HUES6 (cell line): ENCODE measurements around the gene GRB14.
"Not testable (repeated sequence)": the region's sequence is repeated elsewhere in the genome, so short reads cannot be mapped to it uniquely, and the experiment has no call there.

Source experiments
- H3K27ac ChIP-seq: 2 replicates; pipeline ENCODE4 v1.7.0; 2013; ENCODE audit warnings: low read depth, mild to moderate bottlenecking, low read length, inconsistent platforms
- H3K27me3 ChIP-seq: 2 replicates; pipeline ENCODE4 v1.6.1; 2013; ENCODE audit warnings: low read length; ENCODE audit not compliant: control insufficient read depth, insufficient read depth
- H3K36me3 ChIP-seq: 2 replicates; pipeline ENCODE4 v1.6.1; 2013; ENCODE audit warnings: low read length; ENCODE audit not compliant: control insufficient read depth, insufficient read depth
- H3K4me1 ChIP-seq: 2 replicates; pipeline ENCODE4 v1.6.1; 2013; ENCODE audit warnings: low read length; ENCODE audit not compliant: control insufficient read depth, insufficient read depth
- H3K4me3 ChIP-seq: 2 replicates; pipeline ENCODE4 v1.5.1; 2013; ENCODE audit warnings: low read depth, low read length
- H3K9ac ChIP-seq: one replicate; pipeline ENCODE4 v1.6.1; 2013; ENCODE audit warnings: mild to moderate bottlenecking, low read length
- H3K9me3 ChIP-seq: 2 replicates; pipeline ENCODE4 v1.6.1; 2013; ENCODE audit warnings: low read depth, low read length; ENCODE audit not compliant: control insufficient read depth, insufficient read depth

GRB14 gene

GRCh38 chr2:164496881-164497280 is 124.4 kb downstream of the GRB14 start:
- H3K36me3 ChIP-seq: no peaks in the 10 kb centered on the region
- no peak overlapping the region for H3K4me3 ChIP-seq
- H3K27ac ChIP-seq: no peak overlapping the region
- 0 out of 2 replicates have a peak, but pooled peaks cover 5% of the 10 kb centered on the region for H3K4me1 ChIP-seq
- H3K9me3 ChIP-seq: no peaks in the 10 kb centered on the region
- no peaks in the 10 kb centered on the region for H3K27me3 ChIP-seq
- no peak overlapping the region for H3K9ac ChIP-seq

- no peak overlapping the region for H3K27ac ChIP-seq
Measured at GRCh38 chr2:164496421-164496820, 124.9 kb downstream of the GRB14 start.

GRCh38 chr2:164495491-164496223 is 125.6 kb downstream of the GRB14 start:
- no peak overlapping the region for H3K27ac ChIP-seq
- no peak overlapping the region for H3K9ac ChIP-seq
- H3K36me3 ChIP-seq: no peaks in the 10 kb centered on the region
- no peaks in the 10 kb centered on the region for H3K27me3 ChIP-seq
- H3K4me1 ChIP-seq: 0 out of 2 replicates have a peak, but pooled peaks cover 5% of the 10 kb centered on the region
- H3K9me3 ChIP-seq: no peaks in the 10 kb centered on the region
- no peak overlapping the region for H3K4me3 ChIP-seq

More at GRCh38 chr2:164496421-164496820, 124.9 kb downstream of the GRB14 start:
- H3K4me1 ChIP-seq: 0 out of 2 replicates have a peak, but pooled peaks cover 5% of the 10 kb centered on the region
- H3K9me3 ChIP-seq: no peaks in the 10 kb centered on the region
- no peaks in the 10 kb centered on the region for H3K36me3 ChIP-seq
- H3K27me3 ChIP-seq: no peaks in the 10 kb centered on the region
- no peak overlapping the region for H3K9ac ChIP-seq
- H3K4me3 ChIP-seq: no peak overlapping the region

- Histone ChIP-seq H3K9me3 (no peaks in the 10 kb centered on the region), H3K4me1 (no peaks in the 10 kb centered on the region), H3K9ac (no peak overlapping the region), H3K27me3 (no peaks in the 10 kb centered on the region), H3K36me3 (no peaks in the 10 kb centered on the region), H3K27ac (no peak overlapping the region), H3K4me3 (no peak overlapping the region)
Measured at GRCh38 chr2:164485541-164485940, 135.7 kb downstream of the GRB14 start.

GRCh38 chr2:164479460-164479859 is 141.8 kb downstream of the GRB14 start:
- Histone ChIP-seq H3K9me3 (no peaks in the 10 kb centered on the region), H3K27me3 (no peaks in the 10 kb centered on the region), H3K4me3 (no peak overlapping the region), H3K36me3 (no peaks in the 10 kb centered on the region), H3K27ac (no peak overlapping the region), H3K4me1 (no peaks in the 10 kb centered on the region), H3K9ac (no peak overlapping the region)

- no peaks in the 10 kb centered on the region for H3K36me3 ChIP-seq
- H3K9me3 ChIP-seq: no peaks in the 10 kb centered on the region
- no peak overlapping the region for H3K4me3 ChIP-seq
- no peak overlapping the region for H3K9ac ChIP-seq
- H3K4me1 ChIP-seq: no peaks in the 10 kb centered on the region
- H3K27ac ChIP-seq: no peak overlapping the region
- H3K27me3 ChIP-seq: no peaks in the 10 kb centered on the region
Measured at GRCh38 chr2:164478205-164478604, 143.1 kb downstream of the GRB14 start.

GRCh38 chr2:164474873-164475272 is 146.4 kb downstream of the GRB14 start:
- Histone ChIP-seq H3K4me1 (no peaks in the 10 kb centered on the region), H3K36me3 (no peaks in the 10 kb centered on the region), H3K27ac (no peak overlapping the region), H3K9ac (no peak overlapping the region), H3K4me3 (no peak overlapping the region), H3K27me3 (no peaks in the 10 kb centered on the region), H3K9me3 (no peaks in the 10 kb centered on the region)

- no peak overlapping the region for H3K27ac ChIP-seq
- no peaks in the 10 kb centered on the region for H3K36me3 ChIP-seq
- H3K9ac ChIP-seq: no peak overlapping the region
- H3K4me3 ChIP-seq: no peak overlapping the region
- no peaks in the 10 kb centered on the region for H3K27me3 ChIP-seq
- H3K9me3 ChIP-seq: no peaks in the 10 kb centered on the region
- no peaks in the 10 kb centered on the region for H3K4me1 ChIP-seq
Measured at GRCh38 chr2:164473021-164473420, 148.3 kb downstream of the GRB14 start.

- H3K27me3 ChIP-seq, H3K9me3 ChIP-seq, H3K9ac ChIP-seq, H3K36me3 ChIP-seq, H3K27ac ChIP-seq, H3K4me3 ChIP-seq: not testable (repeated sequence)
- H3K4me1 ChIP-seq: peaks cover 12% of the 10 kb centered on the region
Measured at GRCh38 chr2:164465047-164465446, 156.2 kb downstream of the GRB14 start.

- H3K27me3 ChIP-seq: no peaks in the 10 kb centered on the region
- no peaks in the 10 kb centered on the region for H3K36me3 ChIP-seq
- no peaks in the 10 kb centered on the region for H3K9me3 ChIP-seq
- no peak overlapping the region for H3K9ac ChIP-seq
- peaks cover 12% of the 10 kb centered on the region for H3K4me1 ChIP-seq
- no peak overlapping the region for H3K27ac ChIP-seq
- H3K4me3 ChIP-seq: no peak overlapping the region
Measured at GRCh38 chr2:164464376-164464775, 156.9 kb downstream of the GRB14 start.

GRCh38 chr2:164458792-164459191 is 162.5 kb downstream of the GRB14 start:
- Histone ChIP-seq H3K9me3 (no peaks in the 10 kb centered on the region), H3K9ac (peak overlapping the region; percentile 6), H3K27me3 (no peaks in the 10 kb centered on the region), H3K27ac (peak overlapping the region; percentile 50), H3K36me3 (no peaks in the 10 kb centered on the region), H3K4me1 (peaks cover 30% of the 10 kb centered on the region), H3K4me3 (0 out of 2 replicates have a peak overlapping the region, but pooled peaks have one; percentile 5)
